ENCODE measurements around the gene LAMTOR4. TPM values are rescaled to one million over a fixed set of nuclear protein-coding genes. Genes with fewer than 3 reads are reported as not detected.

Gene LAMTOR4
- total RNA-seq (ENCODE audit: low replicate concordance) = 70.5 and 123 TPM in 2 replicates

DNA sequence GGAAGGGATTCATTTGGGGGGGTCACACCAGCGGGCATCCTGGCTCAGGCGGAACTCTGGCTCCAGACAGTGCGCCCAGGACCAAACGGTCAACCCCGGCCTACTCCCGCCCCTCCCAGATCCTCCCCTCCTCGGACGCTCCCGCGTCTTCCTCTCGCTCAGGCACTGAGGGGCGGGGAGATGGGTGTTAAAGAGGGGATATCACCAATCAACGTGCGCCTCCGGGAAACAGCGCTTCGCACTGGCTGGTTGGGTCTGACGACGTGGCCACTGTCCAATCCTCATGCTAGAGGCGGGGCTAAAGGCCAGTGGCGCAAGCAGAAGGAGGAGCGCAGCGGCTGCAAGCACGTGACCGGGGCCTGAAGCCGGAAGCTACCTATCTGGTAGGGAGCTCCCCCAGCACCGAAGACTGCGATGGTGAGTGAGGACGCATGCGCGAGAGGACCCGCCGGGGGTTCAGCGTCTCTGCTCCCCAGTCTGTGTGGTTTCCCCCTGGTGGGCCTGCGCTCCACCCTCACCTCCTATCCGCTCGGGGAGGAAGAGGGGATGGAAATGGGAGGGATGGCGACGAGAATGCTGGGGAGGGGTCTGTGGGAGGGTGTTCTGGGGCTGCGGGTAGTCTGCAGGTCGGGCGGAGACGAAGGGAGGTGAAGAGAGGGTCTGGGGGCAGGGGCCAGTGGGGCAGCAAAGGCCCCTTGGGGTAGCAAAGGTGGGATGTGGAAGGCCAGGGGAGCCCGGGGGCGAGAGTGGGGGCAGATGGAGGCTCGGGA, at the start of gene LAMTOR4:
Gene LAMTOR4, plus strand, starts transcription at position 360 of the 770 bp plus-strand sequence. Its CDS starts 55 bp downstream, at position 415.
- H3K9me3 ChIP-seq (ENCODE audit: low read depth) = no peaks in the 10 kb centered on the region
- DNase-seq (ENCODE audit: low spot score) = peak; percentile 100
- peaks cover 6% of the 10 kb centered on the region for H4K20me1 ChIP-seq (ENCODE audit: low read depth)
- H3K4me3 Mint-ChIP-seq = peak within 1 kb of the TSS; percentile 96
- H3K27ac Mint-ChIP-seq = peak within 1 kb of the TSS; percentile 94
- peaks cover 3% of the 10 kb centered on the region for H3K4me1 ChIP-seq
- H3K9ac ChIP-seq = peak within 1 kb of the TSS; percentile 68
- H3K36me3 Mint-ChIP-seq = peaks cover 8% of the 10 kb centered on the region
- H3K9me3 Mint-ChIP-seq = no peaks in the 10 kb centered on the region
- TF ChIP-seq EZH2phosphoT487 (IDR thresholded peaks at IDR 0.05) (no peak), CTCF (IDR thresholded peaks at IDR 0.05) (peak; percentile 15), EZH2 (IDR thresholded peaks at IDR 0.05) (no peak)
- no peaks in the 10 kb centered on the region for H3K27me3 ChIP-seq
- peaks cover 13% of the 10 kb centered on the region for H3K4me1 Mint-ChIP-seq
- peak within 1 kb of the TSS; percentile 80 for H2AFZ ChIP-seq (replicated peaks)
- H3K4me3 ChIP-seq = peak within 1 kb of the TSS; percentile 76
- peaks cover 34% of the 10 kb centered on the region for H3K79me2 ChIP-seq (ENCODE audit: low read depth)
- no peak within 1 kb of the TSS for H3K27ac ChIP-seq
- H3K36me3 ChIP-seq = no peaks in the 10 kb centered on the region
- H3F3A ChIP-seq (ENCODE audit: low read depth) = peaks cover 23% of the 10 kb centered on the region
- H3K4me2 ChIP-seq = peak within 1 kb of the TSS; percentile 81
- no peaks in the 10 kb centered on the region for H3K27me3 Mint-ChIP-seq (ENCODE audit: insufficient read depth, low read depth)

DNA sequence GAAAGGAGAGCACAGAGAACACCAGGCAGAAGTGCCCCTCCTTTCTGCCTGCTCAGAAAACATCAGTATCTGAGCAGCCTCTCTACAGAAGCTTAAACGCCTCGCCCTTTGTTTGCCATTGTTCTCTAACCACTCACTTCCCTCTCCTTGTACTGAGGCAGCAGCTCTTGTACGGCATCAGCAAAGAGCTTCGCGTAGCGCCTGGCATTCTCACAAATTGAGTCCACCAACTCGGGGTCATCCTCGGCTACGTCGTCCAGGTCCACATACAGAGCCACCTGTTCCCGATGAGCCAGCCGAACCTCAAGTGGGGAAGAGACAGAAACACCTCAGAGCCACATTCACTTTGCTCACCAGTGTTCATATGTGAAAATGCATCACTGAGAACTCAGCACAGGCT, 49.3 kb upstream of the LAMTOR4 start:
- peak overlapping the region; percentile 100 for H3K4me2 ChIP-seq
- peak overlapping the region; percentile 99 for H3K9ac ChIP-seq
- peak; percentile 44 for DNase-seq (ENCODE audit: low spot score)
- H3K4me3 ChIP-seq = peak overlapping the region; percentile 94
- Mint-ChIP-seq H3K4me3 (peak overlapping the region; percentile 95), H3K9me3 (no peaks in the 10 kb centered on the region), H3K27ac (peak overlapping the region; percentile 94), H3K4me1 (peaks cover 41% of the 10 kb centered on the region), H3K36me3 (peaks cover 50% of the 10 kb centered on the region), H3K27me3 (ENCODE audit: insufficient read depth, low read depth) (peaks cover 30% of the 10 kb centered on the region)
- peaks cover 14% of the 10 kb centered on the region for H3K4me1 ChIP-seq
- peaks cover 25% of the 10 kb centered on the region for H3K36me3 ChIP-seq
- no peaks in the 10 kb centered on the region for H3K27me3 ChIP-seq
- peaks cover 76% of the 10 kb centered on the region for H3K79me2 ChIP-seq (ENCODE audit: low read depth)
- H3K9me3 ChIP-seq (ENCODE audit: low read depth) = no peaks in the 10 kb centered on the region
- peaks cover 57% of the 10 kb centered on the region for H4K20me1 ChIP-seq (ENCODE audit: low read depth)
- H3F3A ChIP-seq (ENCODE audit: low read depth) = peaks cover 78% of the 10 kb centered on the region
- H2AFZ ChIP-seq (replicated peaks) = no peak overlapping the region
- peak overlapping the region; percentile 98 for H3K27ac ChIP-seq
- TF ChIP-seq EZH2 (IDR thresholded peaks at IDR 0.05) (no peak), EZH2phosphoT487 (IDR thresholded peaks at IDR 0.05) (no peak), CTCF (IDR thresholded peaks at IDR 0.05) (no peak)

GRCh38 chr7:100100420-100101015, 48.2 kb upstream of the LAMTOR4 start:
- Histone ChIP-seq H3K4me3 (peak overlapping the region; percentile 94), H3K9me3 (ENCODE audit: low read depth) (no peaks in the 10 kb centered on the region), H3K4me2 (peak overlapping the region; percentile 100), H3K36me3 (peaks cover 23% of the 10 kb centered on the region), H3K27ac (peak overlapping the region; percentile 98), H3K4me1 (peaks cover 14% of the 10 kb centered on the region), H4K20me1 (ENCODE audit: low read depth) (peaks cover 46% of the 10 kb centered on the region), H2AFZ (replicated peaks) (peak overlapping the region; percentile 4), H3K79me2 (ENCODE audit: low read depth) (peaks cover 65% of the 10 kb centered on the region), H3K27me3 (no peaks in the 10 kb centered on the region), H3F3A (ENCODE audit: low read depth) (peaks cover 67% of the 10 kb centered on the region), H3K9ac (peak overlapping the region; percentile 99)
- DNase-seq (ENCODE audit: low spot score) = peak; percentile 97
- Mint-ChIP-seq H3K27ac (peak overlapping the region; percentile 98), H3K36me3 (peaks cover 44% of the 10 kb centered on the region), H3K4me3 (peak overlapping the region; percentile 95), H3K4me1 (peaks cover 41% of the 10 kb centered on the region), H3K27me3 (ENCODE audit: insufficient read depth, low read depth) (peaks cover 29% of the 10 kb centered on the region), H3K9me3 (no peaks in the 10 kb centered on the region)
- TF ChIP-seq EZH2 (IDR thresholded peaks at IDR 0.05) (no peak), CTCF (IDR thresholded peaks at IDR 0.05) (no peak), EZH2phosphoT487 (IDR thresholded peaks at IDR 0.05) (no peak)

Measured in neural progenitor cell (in vitro differentiated cells).